ENCODE measurements around the gene LGALS14. TPM values are rescaled to one million over a fixed set of nuclear protein-coding genes. Genes with fewer than 3 reads are reported as not detected.

LGALS14 gene
- total and polyA plus RNA-seq, 2 of the 8 experiments (the other 6 are each of a cell fraction or from before 2014, with no cell fraction given), result 0.50 to 0.77 TPM

DNA sequence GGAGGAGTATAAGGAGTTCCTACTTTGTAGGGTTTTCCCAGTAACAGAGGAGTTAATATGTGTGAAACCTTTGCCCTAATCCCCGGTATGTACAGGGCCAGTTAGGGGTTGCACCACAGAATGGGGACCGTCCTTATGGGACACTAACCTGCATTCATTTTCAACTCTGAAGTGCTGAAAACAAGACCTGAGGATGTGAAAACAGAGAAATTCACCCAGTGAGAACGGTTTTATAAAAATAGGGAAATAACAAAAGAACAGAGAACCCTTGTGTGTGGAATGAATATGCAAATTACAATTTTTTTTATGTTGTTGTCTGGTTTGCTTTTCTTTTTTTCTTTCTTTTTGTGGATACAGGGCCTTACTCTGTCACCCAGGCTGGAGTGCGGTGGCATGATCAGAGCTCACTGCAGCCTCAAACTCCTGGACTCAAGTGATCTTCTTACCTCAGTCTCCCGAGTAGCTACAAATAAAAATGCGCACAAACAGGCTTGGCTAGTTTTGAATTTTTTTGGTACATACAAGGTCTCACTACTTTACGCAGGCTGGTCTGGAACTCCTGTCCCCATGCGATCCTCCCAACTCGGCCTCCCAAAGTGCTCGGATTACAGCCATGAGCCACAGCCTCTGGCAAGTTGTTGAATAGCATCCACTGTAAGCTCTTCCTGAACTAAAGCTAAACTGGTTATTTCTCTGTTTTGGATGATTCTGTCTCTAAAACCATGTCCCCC lies 23.0 kb downstream of the LGALS14 start:
- no peaks in the 10 kb centered on the region for H3K4me1 ChIP-seq (replicated peaks in 1 of 4; ENCODE audit: control insufficient read depth in 3 of 4, insufficient read depth in 4 of 4, low read length in 3 of 4)
- H2BK20ac ChIP-seq (ENCODE audit: low read length), result no peak overlapping the region
- H4K8ac ChIP-seq (ENCODE audit: extremely low read depth, insufficient read depth, low read length), result no peak overlapping the region
- ChIA-PET POLR2A (ENCODE audit: partially characterized antibody) (no interaction called here), CTCF (ENCODE audit: partially characterized antibody) (no interaction called here)
- H2BK5ac ChIP-seq (ENCODE audit: low read depth, low read length), result no peak overlapping the region
- H3K4ac ChIP-seq (replicated peaks; ENCODE audit: insufficient read length, low read depth, low read length), result no peak overlapping the region
- H3K14ac ChIP-seq (ENCODE audit: insufficient read length), result no peak overlapping the region
- no peak overlapping the region for H2AFZ ChIP-seq (ENCODE audit: low read length)
- FAIRE-seq, result no peak
- H2BK15ac ChIP-seq (ENCODE audit: low read length), result no peak overlapping the region
- H3K56ac ChIP-seq (replicated peaks; ENCODE audit: insufficient read length, low read depth, low read length), result no peak overlapping the region
- no peak overlapping the region for H3K4me3 ChIP-seq (ENCODE audit: extremely low read depth in 1 of 4, insufficient read depth in 2 of 4, low read depth in 3 of 4, low read length in 4 of 4)
- H3K23me2 ChIP-seq (ENCODE audit: low read depth, low read length), result no peaks in the 10 kb centered on the region
- H3K9me3 ChIP-seq (ENCODE audit: insufficient read depth in 2 of 2, low read depth in 1 of 2, low read length in 1 of 2), result no peaks in the 10 kb centered on the region
- H2AK5ac ChIP-seq (ENCODE audit: low read depth, low read length), result no peak overlapping the region
- no peaks in the 10 kb centered on the region for H4K20me1 ChIP-seq (replicated peaks in 1 of 2; ENCODE audit: control insufficient read depth in 1 of 2, insufficient read depth in 2 of 2, low read length in 2 of 2)
- no peak overlapping the region for H3K9ac ChIP-seq (replicated peaks in 1 of 4; ENCODE audit: extremely low read depth in 1 of 4, low read depth in 3 of 4, low read length in 3 of 4)
- no peak overlapping the region for H3K27ac ChIP-seq (ENCODE audit: low read depth, low read length)
- no peak overlapping the region for H2BK120ac ChIP-seq (replicated peaks; ENCODE audit: low read depth, low read length)
- H3K79me2 ChIP-seq (ENCODE audit: control insufficient read depth in 1 of 2, insufficient read depth in 2 of 2, low read length in 2 of 2), result no peaks in the 10 kb centered on the region
- H3K18ac ChIP-seq (ENCODE audit: extremely low read depth, low read length), result no peak overlapping the region
- no peaks in the 10 kb centered on the region for H3K27me3 ChIP-seq (replicated peaks in 1 of 4; ENCODE audit: control insufficient read depth in 3 of 4, extremely low read depth in 1 of 4, insufficient read depth in 3 of 4, low read length in 3 of 4)
- no peaks in the 10 kb centered on the region for H3K36me3 ChIP-seq (ENCODE audit: control insufficient read depth in 2 of 4, insufficient read depth in 4 of 4, low read length in 3 of 4)
- no peak overlapping the region for H3K23ac ChIP-seq (ENCODE audit: insufficient read length)
- 90% methylated on average over 10 of the region's 10 CpGs; no CpG with 5 or more reads in 1 of the 2 experiments for WGBS, 2 experiments (ENCODE audit: extremely low coverage in 1 of 2, insufficient coverage in 1 of 2, insufficient read length in 1 of 2, insufficient replicate concordance in 2 of 2, low coverage in 1 of 2, low lambda C conversion rate in 2 of 2, missing lambda C conversion rate in 1 of 2)
- no peak for DNase-seq (ENCODE audit: low read depth in 1 of 2, low spot score in 2 of 2)
- no peak overlapping the region for H2BK12ac ChIP-seq (ENCODE audit: low read depth, low read length)
- no peak overlapping the region for H3K4me2 ChIP-seq (ENCODE audit: insufficient read depth in 1 of 2, low read depth in 2 of 2, low read length in 2 of 2)
- no peak overlapping the region for H4K5ac ChIP-seq (ENCODE audit: insufficient read length, low read depth, low read length)
- H4K91ac ChIP-seq (replicated peaks; ENCODE audit: insufficient read length, low read length), result no peak overlapping the region
- no peaks in the 10 kb centered on the region for H3K79me1 ChIP-seq (ENCODE audit: low read depth, low read length)
- no peak for TF ChIP-seq SRF (IDR thresholded peaks at IDR 0.05; ENCODE audit: low read depth, low read length)
- no peak for TF ChIP-seq SIN3A (conservative IDR thresholded peaks at IDR 0.05 in 1 of 2, IDR thresholded peaks at IDR 0.05 in 1 of 2; ENCODE audit: low read depth in 1 of 2, low read length in 2 of 2)
- TF ChIP-seq POLR2A (IDR thresholded peaks at IDR 0.05; ENCODE audit: control extremely low read depth in 1 of 2, low read depth in 2 of 2, low read length in 2 of 2), result no peak
- TF ChIP-seq PHF8 (conservative IDR thresholded peaks at IDR 0.05; ENCODE audit: low read depth, low read length), result no peak
- TF ChIP-seq JUN (IDR thresholded peaks at IDR 0.05; ENCODE audit: low read depth, low read length), result no peak
- no peak for TF ChIP-seq KDM4A (IDR thresholded peaks at IDR 0.05; ENCODE audit: low read depth, low read length, severe bottlenecking)
- TF ChIP-seq SUZ12 (IDR thresholded peaks at IDR 0.05; ENCODE audit: low read length), result no peak
- no peak for TF ChIP-seq BRCA1 (IDR thresholded peaks at IDR 0.05; ENCODE audit: low read depth, low read length)
- no peak for TF ChIP-seq ASH2L (IDR thresholded peaks at IDR 0.05; ENCODE audit: low read length)
- TF ChIP-seq HDAC6 (IDR thresholded peaks at IDR 0.05; ENCODE audit: low read depth, low read length), result no peak
- TF ChIP-seq, protein P1, sequence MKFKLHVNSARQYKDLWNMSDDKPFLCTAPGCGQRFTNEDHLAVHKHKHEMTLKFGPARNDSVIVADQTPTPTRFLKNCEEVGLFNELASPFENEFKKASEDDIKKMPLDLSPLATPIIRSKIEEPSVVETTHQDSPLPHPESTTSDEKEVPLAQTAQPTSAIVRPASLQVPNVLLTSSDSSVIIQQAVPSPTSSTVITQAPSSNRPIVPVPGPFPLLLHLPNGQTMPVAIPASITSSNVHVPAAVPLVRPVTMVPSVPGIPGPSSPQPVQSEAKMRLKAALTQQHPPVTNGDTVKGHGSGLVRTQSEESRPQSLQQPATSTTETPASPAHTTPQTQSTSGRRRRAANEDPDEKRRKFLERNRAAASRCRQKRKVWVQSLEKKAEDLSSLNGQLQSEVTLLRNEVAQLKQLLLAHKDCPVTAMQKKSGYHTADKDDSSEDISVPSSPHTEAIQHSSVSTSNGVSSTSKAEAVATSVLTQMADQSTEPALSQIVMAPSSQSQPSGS (IDR thresholded peaks at IDR 0.05; ENCODE audit: low read length), result no peak
- TF ChIP-seq CHD2 (IDR thresholded peaks at IDR 0.05; ENCODE audit: low read length), result no peak

All from H1 (cell line).